Hepatic stellate cell (primary cell): ENCODE measurements around the gene LOXL1.

Experiments used
- DNase-seq: peaks from one replicate; pipeline ENCODE4 v3.0.0; 2011; ENCODE audit warnings: low spot score

LOXL1 gene

GRCh38 chr15:73981761-73982221 is 55.5 kb downstream of the LOXL1 start:
- no peak for DNase-seq

- DNase-seq: peak; percentile 79
These were observed 56.1 kb downstream of the LOXL1 start for GRCh38 chr15:73982222-73982962.

- DNase-seq: peak; percentile 67
These were observed 57.0 kb downstream of the LOXL1 start for GRCh38 chr15:73983211-73983727.

- DNase-seq: no peak
These were observed 57.5 kb downstream of the LOXL1 start for GRCh38 chr15:73983773-73984172.

- no peak for DNase-seq
These were observed 58.1 kb downstream of the LOXL1 start for GRCh38 chr15:73984208-73984979.

- no peak for DNase-seq
These were observed 59.0 kb downstream of the LOXL1 start for GRCh38 chr15:73985101-73985873.

GRCh38 chr15:73986055-73986775 is 60.0 kb downstream of the LOXL1 start:
- no peak for DNase-seq

GRCh38 chr15:73986776-73987056 is 60.5 kb downstream of the LOXL1 start:
- DNase-seq: no peak

GRCh38 chr15:73987250-73987649 is 61.0 kb downstream of the LOXL1 start:
- DNase-seq: no peak

- no peak for DNase-seq
These were observed 61.6 kb downstream of the LOXL1 start for GRCh38 chr15:73987681-73988444.

GRCh38 chr15:73988445-73988969 is 62.2 kb downstream of the LOXL1 start:
- DNase-seq: no peak

GRCh38 chr15:73989001-73989798 is 62.9 kb downstream of the LOXL1 start:
- peak; percentile 89 for DNase-seq

- DNase-seq: no peak
These were observed 64.2 kb downstream of the LOXL1 start for GRCh38 chr15:73990250-73991005.

- peak; percentile 50 for DNase-seq
These were observed 65.0 kb downstream of the LOXL1 start for GRCh38 chr15:73991260-73991659.

GRCh38 chr15:73991726-73992593 is 65.7 kb downstream of the LOXL1 start, which contains the start of gene STOML1:
TSS of gene STOML1 (minus strand) at chr15:73992295. CDS start at chr15:73992223, 72 bp downstream.
- peak; percentile 97 for DNase-seq

GRCh38 chr15:73992594-73992898 is 66.3 kb downstream of the LOXL1 start:
- DNase-seq: no peak

- no peak for DNase-seq
These were observed 67.1 kb downstream of the LOXL1 start for GRCh38 chr15:73993211-73993994.
